Tibial nerve (tissue), 4 donors: ENCODE data around the gene SLC25A11. TPM values are rescaled to one million over a fixed set of nuclear protein-coding genes. Genes with fewer than 3 reads are reported as not detected.

Source experiments
- DNase-seq, 2 donors: peaks; one replicate each; pipeline ENCODE4 v3.0.0-alpha.2; 2019; ENCODE audit warnings: low spot score in 2 of 2
- H3K27ac ChIP-seq, 4 donors: fragments of 200-600 bp; sonication (generic) in 3 of 4; one replicate each; pipeline ENCODE4 v1.5.1; 2017 to 2019; ENCODE audit warnings: mild to moderate bottlenecking in 1 of 4
- H3K27me3 ChIP-seq, 2 donors: fragments of 200-600 bp; sonication (generic) in 1 of 2; one replicate each; pipeline versions ENCODE4 v1.5.1 to v1.6.0; 2017 to 2019
- H3K36me3 ChIP-seq, 3 donors: fragments of 200-600 bp; sonication (generic); one replicate each; pipeline ENCODE4 v1.5.1; 2018 to 2019
- H3K4me1 ChIP-seq, 4 donors: fragments of 200-600 bp; sonication (generic) in 3 of 4; one replicate each; pipeline ENCODE4 v1.5.1; 2017 to 2019
- H3K4me3 ChIP-seq, 4 donors: fragments of 200-600 bp; sonication (generic) in 3 of 4; one replicate each; pipeline ENCODE4 v1.5.1; 2017 to 2019; ENCODE audit warnings: mild to moderate bottlenecking in 1 of 4, moderate library complexity in 1 of 4
- H3K9me3 ChIP-seq, 4 donors: fragments of 200-600 bp; sonication (generic) in 3 of 4; one replicate each; pipeline ENCODE4 v1.5.1; 2017 to 2019
- EP300 ChIP-seq, 2 donors: sonication (generic); formaldehyde crosslinking; IDR thresholded peaks; one replicate each; pipeline ENCODE4 v1.6.1; 2017; ENCODE audit warnings: antibody characterized with exemption in 2 of 2, mild to moderate bottlenecking in 1 of 2
- POLR2A ChIP-seq, 2 donors: fragments of 450-650 bp; IDR thresholded peaks; one replicate each; pipeline ENCODE4 v1.6.1; 2017; ENCODE audit warnings: antibody characterized with exemption in 2 of 2, mild to moderate bottlenecking in 2 of 2, moderate library complexity in 2 of 2
- WGBS, 2 donors: methylation state at CpG; one replicate each; pipeline ENCODE4 v1.1.5; 2018; 5-methylcytosine and 5-hydroxymethylcytosine counted together
- total RNA-seq, 4 donors: library from RNA; depleted of rRNA; stranded (reverse); fragments of >200 nt; gene quantifications; one replicate each; pipeline ENCODE4 v1.1.0, GENCODE V29; 2016
- TF ChIP-seq, protein P1 (sequence below), 5 experiments: fragments of 200-600 bp in 3 of 5; fragments of 450-650 bp in 2 of 5; sonication (generic) in 3 of 5; IDR thresholded peaks; one replicate each; pipeline ENCODE4 v1.5.1; 2016 to 2019; ENCODE audit warnings: antibody characterized with exemption in 5 of 5, mild to moderate bottlenecking in 3 of 5, moderate library complexity in 2 of 5

The SLC25A11 gene
- total RNA-seq, 4 donors from 2014 or later = 30.3 to 42.8 (median 32.3) TPM

GRCh38 chr17:4902540-4902939 is 37.3 kb downstream of the SLC25A11 start:
- H3K4me1 ChIP-seq = peaks cover 0 to 53% (median 22%) of the 10 kb centered on the region in 4 donors
- peak overlapping the region; percentile 10 to 75 (median 46) for H3K27ac ChIP-seq
- peaks cover 0 to 2% (median 0%) of the 10 kb centered on the region in 3 donors for H3K36me3 ChIP-seq
- TF ChIP-seq, protein P1, sequence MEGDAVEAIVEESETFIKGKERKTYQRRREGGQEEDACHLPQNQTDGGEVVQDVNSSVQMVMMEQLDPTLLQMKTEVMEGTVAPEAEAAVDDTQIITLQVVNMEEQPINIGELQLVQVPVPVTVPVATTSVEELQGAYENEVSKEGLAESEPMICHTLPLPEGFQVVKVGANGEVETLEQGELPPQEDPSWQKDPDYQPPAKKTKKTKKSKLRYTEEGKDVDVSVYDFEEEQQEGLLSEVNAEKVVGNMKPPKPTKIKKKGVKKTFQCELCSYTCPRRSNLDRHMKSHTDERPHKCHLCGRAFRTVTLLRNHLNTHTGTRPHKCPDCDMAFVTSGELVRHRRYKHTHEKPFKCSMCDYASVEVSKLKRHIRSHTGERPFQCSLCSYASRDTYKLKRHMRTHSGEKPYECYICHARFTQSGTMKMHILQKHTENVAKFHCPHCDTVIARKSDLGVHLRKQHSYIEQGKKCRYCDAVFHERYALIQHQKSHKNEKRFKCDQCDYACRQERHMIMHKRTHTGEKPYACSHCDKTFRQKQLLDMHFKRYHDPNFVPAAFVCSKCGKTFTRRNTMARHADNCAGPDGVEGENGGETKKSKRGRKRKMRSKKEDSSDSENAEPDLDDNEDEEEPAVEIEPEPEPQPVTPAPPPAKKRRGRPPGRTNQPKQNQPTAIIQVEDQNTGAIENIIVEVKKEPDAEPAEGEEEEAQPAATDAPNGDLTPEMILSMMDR (IDR thresholded peaks at IDR 0.05) = no peak
- TF ChIP-seq EP300 (IDR thresholded peaks at IDR 0.05) (no peak), POLR2A (IDR thresholded peaks at IDR 0.05) (no peak)
- no peak for DNase-seq
- no peaks in the 10 kb centered on the region for H3K9me3 ChIP-seq
- H3K27me3 ChIP-seq = peaks cover 0 to 19% of the 10 kb centered on the region in 2 donors
- no peak overlapping the region for H3K4me3 ChIP-seq
- WGBS, 2 donors = 63 to 74% methylated on average over 8 of the region's 8 CpGs

DNA sequence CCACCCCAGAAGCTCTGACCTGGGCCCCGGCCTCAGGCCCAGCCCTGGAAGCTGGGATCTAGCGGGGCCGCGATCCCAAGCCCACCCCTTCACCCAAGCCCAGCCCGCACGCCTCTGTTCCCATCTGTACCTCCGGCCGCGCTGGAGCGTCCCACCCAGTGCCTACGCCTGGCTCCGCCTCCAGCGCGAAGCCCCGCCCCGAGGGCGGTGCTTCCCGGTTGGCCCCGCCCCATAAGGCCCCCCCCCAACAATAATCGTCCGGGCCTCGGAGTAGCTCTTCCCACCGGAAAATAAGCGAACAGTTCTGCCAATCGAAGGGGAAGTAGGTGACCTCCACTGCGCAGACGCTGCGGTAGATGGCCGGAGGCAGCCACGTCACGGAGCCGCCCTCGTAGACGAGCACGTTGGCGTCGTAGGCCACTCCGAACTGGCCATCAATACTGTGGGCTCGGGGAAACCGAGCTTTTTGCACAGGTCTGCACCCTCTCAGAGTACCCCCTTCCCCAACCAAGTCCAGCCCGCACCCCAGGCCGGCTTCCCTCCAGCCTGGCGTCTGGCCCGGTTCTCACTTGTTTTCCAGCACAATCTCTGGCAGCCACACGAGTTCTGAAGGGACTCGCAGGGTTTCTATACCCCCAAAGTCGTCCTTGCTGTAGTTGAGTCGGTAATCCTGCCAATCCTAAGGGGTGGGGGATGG is 38.0 kb downstream of the SLC25A11 start:
- Histone ChIP-seq H3K36me3 (peaks cover 0 to 9% (median 0%) of the 10 kb centered on the region in 3 donors), H3K27ac (peak overlapping the region; percentile 10 to 75 (median 46)), H3K27me3 (peaks cover 0 to 19% of the 10 kb centered on the region in 2 donors), H3K4me1 (peaks cover 0 to 53% (median 22%) of the 10 kb centered on the region in 4 donors), H3K4me3 (peak overlapping the region in 2 of 4 donors; percentile 7 to 54), H3K9me3 (no peaks in the 10 kb centered on the region)
- DNase-seq = peak; percentile 35 to 36
- 40 to 61% methylated on average over 14 to 39 of the region's 48 CpGs for WGBS, 2 donors
- TF ChIP-seq POLR2A (IDR thresholded peaks at IDR 0.05) = peak in 1 of 2 donors; percentile 48
- peak in 1 of 2 donors; percentile 43 for TF ChIP-seq EP300 (IDR thresholded peaks at IDR 0.05)
- TF ChIP-seq, protein P1 (IDR thresholded peaks at IDR 0.05) = no peak

DNA sequence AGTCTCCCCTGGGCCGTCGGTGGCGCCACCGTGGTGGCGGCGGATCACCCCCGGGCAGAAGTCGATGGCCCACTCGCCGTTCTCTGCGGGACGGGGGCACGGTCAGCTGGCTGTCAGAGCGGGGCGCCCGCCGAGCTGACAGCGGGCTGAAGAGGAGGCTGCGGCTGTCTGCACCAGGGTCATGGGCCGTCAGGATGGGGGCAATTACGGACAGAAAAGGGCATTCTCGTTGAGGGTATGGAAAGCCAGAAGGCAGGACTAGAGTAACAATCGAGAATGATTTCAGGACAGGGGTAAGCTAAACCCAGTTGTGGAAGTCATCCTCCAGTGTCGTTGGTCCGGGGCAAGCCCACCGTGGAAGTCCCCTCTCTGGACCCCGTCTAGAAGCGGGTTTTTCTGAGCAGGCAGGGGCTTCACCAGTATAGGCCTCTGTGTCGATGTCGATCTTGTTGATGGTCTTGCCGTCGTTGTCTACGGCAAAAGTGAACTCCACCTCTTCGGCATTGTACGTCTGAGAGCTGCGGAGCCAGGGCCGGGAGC is 38.7 kb downstream of the SLC25A11 start:
- Histone ChIP-seq H3K27me3 (peaks cover 0 to 19% of the 10 kb centered on the region in 2 donors), H3K27ac (peak overlapping the region in 3 of 4 donors; percentile 11 to 75 (median 64)), H3K4me1 (peaks cover 0 to 53% (median 22%) of the 10 kb centered on the region in 4 donors), H3K4me3 (peak overlapping the region in 3 of 4 donors; percentile 11 to 54 (median 48)), H3K36me3 (peaks cover 0 to 15% (median 0%) of the 10 kb centered on the region in 3 donors), H3K9me3 (no peaks in the 10 kb centered on the region)
- TF ChIP-seq EP300 (IDR thresholded peaks at IDR 0.05) = no peak
- TF ChIP-seq, protein P1 (IDR thresholded peaks at IDR 0.05) = no peak
- TF ChIP-seq POLR2A (IDR thresholded peaks at IDR 0.05) = no peak
- DNase-seq = no peak
- WGBS, 2 donors = 64 to 67% methylated on average over 18 to 37 of the region's 37 CpGs

GRCh38 chr17:4900231-4901107 is 39.4 kb downstream of the SLC25A11 start:
- TF ChIP-seq POLR2A (IDR thresholded peaks at IDR 0.05) (peak in 1 of 2 donors; percentile 20), EP300 (IDR thresholded peaks at IDR 0.05) (peak in 1 of 2 donors; percentile 6)
- TF ChIP-seq, protein P1 (IDR thresholded peaks at IDR 0.05) = no peak
- peak overlapping the region in 3 of 4 donors; percentile 11 to 54 (median 48) for H3K4me3 ChIP-seq
- 35 to 43% methylated on average over 37 to 45 of the region's 65 CpGs for WGBS, 2 donors

More at GRCh38 chr17:4900231-4901107, 39.4 kb downstream of the SLC25A11 start:
- H3K27ac ChIP-seq = peak overlapping the region in 2 of 4 donors; percentile 64 to 75
- H3K9me3 ChIP-seq = no peaks in the 10 kb centered on the region
- H3K4me1 ChIP-seq = peaks cover 0 to 53% (median 22%) of the 10 kb centered on the region in 4 donors
- H3K27me3 ChIP-seq = peaks cover 0 to 19% of the 10 kb centered on the region in 2 donors
- DNase-seq = no peak
- H3K36me3 ChIP-seq = peaks cover 0 to 22% (median 4%) of the 10 kb centered on the region in 3 donors
